Caco-2 (cell line): ENCODE data around the gene RAD51B. TPM values are rescaled to one million over a fixed set of nuclear protein-coding genes. Genes with fewer than 3 reads are reported as not detected.

ENCODE experiments used
- BruUV-seq: library from RNA; stranded (reverse); fragments of 400-500 nt; replicated peaks from 2 replicates; lab custom pipeline; 2021; lab: Mats Ljungman, UMichigan
- CTCF ChIA-PET: fragments of 300-600 bp; sonication (Branson Sonifier 250); formaldehyde crosslinking; loops from one replicate; lab custom pipeline; 2022; ENCODE audit warnings: antibody characterized with exemption; lab: Charles Lee
- POLR2A ChIA-PET: fragments of 300-600 bp; sonication (Branson Sonifier 250); formaldehyde crosslinking; loops from one replicate; lab custom pipeline; 2022; ENCODE audit warnings: antibody characterized with exemption; lab: Charles Lee
- DNase-seq, 2 experiments: peaks; one replicate each; pipeline versions ENCODE4 v3.0.0 to v3.0.0-alpha.2; 2020 to 2022
- H3K27me3 ChIP-seq: replicated peaks from 2 replicates; pipeline ENCODE4 v1.6.0; 2011; ENCODE audit warnings: low read length; ENCODE audit not compliant: control insufficient read depth, insufficient read depth
- H3K36me3 ChIP-seq: 2 replicates; pipeline ENCODE4 v1.5.1; 2011; ENCODE audit warnings: low read length; ENCODE audit not compliant: control insufficient read depth, insufficient read depth
- H3K4me1 ChIP-seq: fragments of 250-450 bp; sonication (Bioruptor Pico); 2 replicates; pipeline ENCODE4 v1.5.1; 2020; ENCODE audit warnings: mild to moderate bottlenecking
- H3K4me3 ChIP-seq: 2 replicates; pipeline ENCODE4 v1.5.1; 2011; ENCODE audit warnings: low read depth, mild to moderate bottlenecking, control low read depth, low read length
- H3K9me3 ChIP-seq: fragments of 250-450 bp; sonication (Bioruptor Pico); 2 replicates; pipeline ENCODE4 v1.5.1; 2020; ENCODE audit warnings: mild to moderate bottlenecking, moderate library complexity
- H3K27ac Mint-ChIP-seq: one replicate; pipeline ENCODE4 v1.8.0; 2022; ENCODE audit warnings: mixed read lengths; ENCODE audit not compliant: unreplicated experiment
- H3K27me3 Mint-ChIP-seq: one replicate; pipeline ENCODE4 v1.8.0; 2022; ENCODE audit warnings: mixed read lengths; ENCODE audit not compliant: insufficient read depth, unreplicated experiment
- H3K36me3 Mint-ChIP-seq: one replicate; pipeline ENCODE4 v1.8.0; 2022; ENCODE audit warnings: mild to moderate bottlenecking, mixed read lengths; ENCODE audit not compliant: insufficient read depth, unreplicated experiment
- H3K4me1 Mint-ChIP-seq: one replicate; pipeline ENCODE4 v1.8.0; 2022; ENCODE audit warnings: low read depth, mixed read lengths; ENCODE audit not compliant: unreplicated experiment
- H3K4me3 Mint-ChIP-seq: one replicate; pipeline ENCODE4 v1.8.0; 2022; ENCODE audit warnings: mild to moderate bottlenecking, moderate library complexity, mixed read lengths; ENCODE audit not compliant: unreplicated experiment
- H3K9me3 Mint-ChIP-seq: one replicate; pipeline ENCODE4 v1.8.0; 2022; ENCODE audit warnings: mixed read lengths; ENCODE audit not compliant: unreplicated experiment
- intact Hi-C: fragments of 100-400 bp; cut with micrococcal nuclease; formaldehyde crosslinking; loops from one replicate; pipeline ENCODE4 v1.10.0; 2022; ENCODE audit not compliant: unreplicated experiment
- total RNA-seq: library from RNA; stranded (reverse); gene quantifications from 2 replicates; pipeline ENCODE4 v1.2.3, GENCODE V29; 2022
- TF ChIP-seq, protein P1 (sequence below), 2 experiments: fragments of 200-600 bp in 1 of 2; IDR thresholded peaks; 1 replicate in 1 of 2; 2 replicates in 1 of 2; pipeline versions ENCODE4 v1.5.1 to v1.8.0; 2011 to 2022; ENCODE audit warnings: antibody characterized with exemption in 1 of 2, control low read depth in 1 of 2, inconsistent platforms in 1 of 2, low read depth in 1 of 2, low read length in 1 of 2, mild to moderate bottlenecking in 1 of 2, moderate library complexity in 1 of 2; ENCODE audit not compliant: insufficient read depth in 1 of 2, severe bottlenecking in 1 of 2, unreplicated experiment in 1 of 2

RAD51B gene
- total RNA-seq, 1 experiment from 2014 or later = 16.7 TPM

DNA sequence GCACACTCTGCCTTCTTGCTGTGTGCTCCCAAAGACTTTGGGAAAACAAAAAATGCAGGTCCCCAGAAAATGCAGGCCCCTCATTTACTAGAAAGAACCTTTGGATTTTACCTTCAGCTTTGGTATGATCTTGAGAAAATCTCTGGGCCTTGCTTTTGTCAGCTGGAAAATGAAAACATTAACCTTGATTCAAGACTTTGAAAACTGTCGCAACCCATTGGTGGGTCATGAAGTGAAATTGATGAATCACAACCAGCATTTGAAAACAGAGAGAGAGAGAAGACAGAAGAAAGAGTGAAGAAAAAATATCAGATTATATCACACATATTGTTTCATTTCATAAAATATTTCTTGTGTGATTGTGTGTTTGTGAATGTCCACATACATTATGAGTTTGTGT is 650.8 kb downstream of the RAD51B start:
- intact Hi-C loops = loop anchor here (2.0 kb wide), 1 partner anchor 322 kb away; the partner anchor contains the start of gene ZFP36L1
- Histone ChIP-seq H3K4me3 (no peak overlapping the region), H3K27me3 (no peaks in the 10 kb centered on the region), H3K4me1 (peaks cover 67% of the 10 kb centered on the region), H3K9me3 (no peaks in the 10 kb centered on the region), H3K36me3 (no peaks in the 10 kb centered on the region)
- TF ChIP-seq, protein P1, sequence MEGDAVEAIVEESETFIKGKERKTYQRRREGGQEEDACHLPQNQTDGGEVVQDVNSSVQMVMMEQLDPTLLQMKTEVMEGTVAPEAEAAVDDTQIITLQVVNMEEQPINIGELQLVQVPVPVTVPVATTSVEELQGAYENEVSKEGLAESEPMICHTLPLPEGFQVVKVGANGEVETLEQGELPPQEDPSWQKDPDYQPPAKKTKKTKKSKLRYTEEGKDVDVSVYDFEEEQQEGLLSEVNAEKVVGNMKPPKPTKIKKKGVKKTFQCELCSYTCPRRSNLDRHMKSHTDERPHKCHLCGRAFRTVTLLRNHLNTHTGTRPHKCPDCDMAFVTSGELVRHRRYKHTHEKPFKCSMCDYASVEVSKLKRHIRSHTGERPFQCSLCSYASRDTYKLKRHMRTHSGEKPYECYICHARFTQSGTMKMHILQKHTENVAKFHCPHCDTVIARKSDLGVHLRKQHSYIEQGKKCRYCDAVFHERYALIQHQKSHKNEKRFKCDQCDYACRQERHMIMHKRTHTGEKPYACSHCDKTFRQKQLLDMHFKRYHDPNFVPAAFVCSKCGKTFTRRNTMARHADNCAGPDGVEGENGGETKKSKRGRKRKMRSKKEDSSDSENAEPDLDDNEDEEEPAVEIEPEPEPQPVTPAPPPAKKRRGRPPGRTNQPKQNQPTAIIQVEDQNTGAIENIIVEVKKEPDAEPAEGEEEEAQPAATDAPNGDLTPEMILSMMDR (IDR thresholded peaks at IDR 0.05; ENCODE audit: insufficient read depth in 1 of 2, low read depth in 1 of 2, low read length in 1 of 2, severe bottlenecking in 1 of 2, unreplicated experiment in 1 of 2) = no peak
- Mint-ChIP-seq H3K4me1 (peaks cover 61% of the 10 kb centered on the region), H3K9me3 (no peaks in the 10 kb centered on the region), H3K4me3 (no peak overlapping the region), H3K36me3 (peaks cover 10% of the 10 kb centered on the region), H3K27me3 (no peaks in the 10 kb centered on the region), H3K27ac (peak overlapping the region; percentile 72)
- no peak for DNase-seq
- ChIA-PET POLR2A (interaction anchor here (0.6 kb wide), 1 partner anchor 67 kb away, joined by 3 read pairs; no protein-coding TSS in a partner anchor), CTCF (no interaction called here)
- BruUV-seq = no TSS peak

DNA sequence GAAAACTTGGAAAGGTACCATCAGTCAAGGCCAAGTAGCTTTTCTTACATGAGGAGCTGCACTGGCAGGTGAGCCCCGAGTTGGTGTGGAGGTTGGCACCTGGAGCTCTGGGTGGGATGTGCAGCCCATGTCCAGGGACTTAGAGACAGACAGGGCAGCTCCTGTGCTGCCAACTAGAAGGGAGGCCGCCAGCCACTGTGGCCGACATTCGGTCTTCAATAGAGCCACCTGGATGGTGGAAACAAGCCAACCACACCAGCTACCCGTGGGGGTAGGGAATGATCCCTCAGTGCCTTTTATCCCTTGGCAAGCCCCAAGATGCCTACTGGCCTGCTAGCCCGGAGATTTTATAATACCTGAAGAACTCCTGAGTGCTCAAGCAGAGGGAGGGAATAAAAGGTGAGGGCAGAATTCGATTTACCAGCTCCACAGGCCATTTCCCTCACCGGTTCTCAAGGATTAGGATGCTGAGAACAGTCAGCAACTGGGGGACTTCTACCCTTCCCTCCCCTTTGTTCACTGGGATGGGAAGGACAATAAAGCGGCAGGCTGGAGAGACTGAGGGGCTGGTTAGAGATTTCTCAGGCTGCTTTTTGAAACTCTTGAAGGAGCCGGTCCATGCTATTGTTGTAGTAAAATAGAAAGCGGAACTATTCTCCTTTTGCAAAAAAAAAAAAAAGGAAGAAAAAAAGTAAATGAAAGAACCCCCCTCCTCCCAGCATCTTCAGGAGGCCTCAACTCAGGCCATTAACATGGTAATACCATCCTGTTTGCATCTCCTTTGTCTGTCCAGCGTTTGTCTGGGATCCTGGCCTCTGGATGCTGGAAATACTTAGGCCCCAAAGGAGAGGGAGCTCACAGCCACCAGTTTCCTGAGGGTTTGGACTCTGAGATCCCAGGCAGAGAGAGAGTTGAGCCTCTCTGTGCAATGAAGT is 651.7 kb downstream of the RAD51B start:
- Mint-ChIP-seq H3K4me1 (peaks cover 68% of the 10 kb centered on the region), H3K4me3 (no peak overlapping the region), H3K9me3 (no peaks in the 10 kb centered on the region), H3K27me3 (no peaks in the 10 kb centered on the region), H3K36me3 (peaks cover 10% of the 10 kb centered on the region), H3K27ac (no peak overlapping the region)
- intact Hi-C loops = loop anchor here (2.0 kb wide), 1 partner anchor 322 kb away; the partner anchor contains the start of gene ZFP36L1
- no peak overlapping the region for H3K4me3 ChIP-seq
- no peak for DNase-seq
- no peaks in the 10 kb centered on the region for H3K9me3 ChIP-seq
- no peaks in the 10 kb centered on the region for H3K27me3 ChIP-seq
- H3K36me3 ChIP-seq = no peaks in the 10 kb centered on the region
- ChIA-PET POLR2A (interaction anchor here (0.6 kb wide), 1 partner anchor 68 kb away, joined by 3 read pairs; no protein-coding TSS in a partner anchor), CTCF (no interaction called here)
- peaks cover 72% of the 10 kb centered on the region for H3K4me1 ChIP-seq
- no TSS peak for BruUV-seq
- TF ChIP-seq, protein P1 (IDR thresholded peaks at IDR 0.05; ENCODE audit: insufficient read depth in 1 of 2, low read depth in 1 of 2, low read length in 1 of 2, severe bottlenecking in 1 of 2, unreplicated experiment in 1 of 2) = no peak

DNA sequence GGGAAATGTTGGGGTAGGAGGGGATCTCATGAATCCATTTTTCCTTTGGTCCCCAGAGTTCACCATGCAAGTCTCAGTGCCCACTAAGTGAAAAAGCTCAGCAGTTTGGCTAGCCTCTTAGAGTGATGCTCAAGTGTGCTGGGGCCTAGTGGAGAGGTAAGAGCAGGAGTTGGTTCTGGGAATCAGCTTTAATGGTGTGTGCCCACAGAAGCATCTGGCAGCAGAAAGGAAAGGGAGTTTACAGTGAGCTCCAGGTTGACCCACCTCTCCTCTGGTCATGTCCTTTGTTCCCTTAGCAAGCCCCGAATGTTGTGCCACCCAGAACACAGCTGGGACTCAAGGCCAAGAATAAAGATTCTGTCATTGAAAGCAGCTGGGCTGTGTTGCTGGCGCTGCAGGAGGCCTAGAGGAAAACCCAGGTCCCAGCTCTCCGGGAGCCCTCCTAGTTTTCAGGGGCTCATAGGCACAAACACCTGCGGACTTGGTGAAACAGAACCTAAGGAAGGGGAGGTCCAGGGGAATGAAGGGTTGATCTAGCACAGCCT is 652.5 kb downstream of the RAD51B start:
- no peak overlapping the region for H3K27ac Mint-ChIP-seq

More for the DNA sequence above, 652.5 kb downstream of the RAD51B start:
- H3K27me3 ChIP-seq = no peaks in the 10 kb centered on the region
- ChIA-PET CTCF (no interaction called here), POLR2A (no interaction called here)
- no peak overlapping the region for H3K4me3 Mint-ChIP-seq
- H3K9me3 ChIP-seq = no peaks in the 10 kb centered on the region
- peaks cover 10% of the 10 kb centered on the region for H3K36me3 Mint-ChIP-seq
- DNase-seq = no peak
- H3K9me3 Mint-ChIP-seq = no peaks in the 10 kb centered on the region
- H3K4me1 ChIP-seq = peaks cover 72% of the 10 kb centered on the region
- H3K36me3 ChIP-seq = no peaks in the 10 kb centered on the region
- H3K27me3 Mint-ChIP-seq = no peaks in the 10 kb centered on the region
- TF ChIP-seq, protein P1 (IDR thresholded peaks at IDR 0.05; ENCODE audit: insufficient read depth in 1 of 2, low read depth in 1 of 2, low read length in 1 of 2, severe bottlenecking in 1 of 2, unreplicated experiment in 1 of 2) = no peak
- H3K4me1 Mint-ChIP-seq = peaks cover 69% of the 10 kb centered on the region
- no TSS peak for BruUV-seq
- intact Hi-C loops = loop anchor here (2.0 kb wide), 1 partner anchor 321 kb away; the partner anchor contains the start of gene ZFP36L1
- H3K4me3 ChIP-seq = no peak overlapping the region
